Loucy (cell line): Measurements from ENCODE around the gene JUP.

ENCODE experiments used
- H2AFZ ChIP-seq: fragments of 200-600 bp; sonication (generic); 2 replicates; pipeline ENCODE4 v1.6.0; 2016; ENCODE audit warnings: antibody characterized with exemption, mild to moderate bottlenecking, low read length, moderate library complexity
- H3F3A ChIP-seq: fragments of 200-600 bp; 2 replicates; pipeline ENCODE4 v1.6.0; 2016; ENCODE audit warnings: antibody characterized with exemption, low read depth, mild to moderate bottlenecking
- H3K27me3 ChIP-seq: fragments of 200-600 bp; sonication (generic); 2 replicates; pipeline ENCODE4 v1.6.1; 2014; ENCODE audit warnings: low read length, mild to moderate bottlenecking; ENCODE audit not compliant: insufficient read depth, poor library complexity, severe bottlenecking
- H3K36me3 ChIP-seq: fragments of 200-600 bp; sonication (generic); 2 replicates; pipeline ENCODE4 v1.6.1; 2016; ENCODE audit warnings: low read length; ENCODE audit not compliant: insufficient read depth
- H3K4me1 ChIP-seq: fragments of 200-600 bp; sonication (generic); 2 replicates; pipeline ENCODE4 v1.5.1; 2014; ENCODE audit warnings: low read length, mild to moderate bottlenecking; ENCODE audit not compliant: insufficient read depth, poor library complexity, severe bottlenecking
- H3K4me2 ChIP-seq: fragments of 200-600 bp; sonication (generic); 2 replicates; pipeline ENCODE4 v1.6.0; 2014; ENCODE audit warnings: antibody characterized with exemption, low read length, low read depth, mild to moderate bottlenecking; ENCODE audit not compliant: poor library complexity, severe bottlenecking
- H3K4me3 ChIP-seq: fragments of 200-600 bp; sonication (generic); 2 replicates; pipeline ENCODE4 v1.5.1; 2014; ENCODE audit warnings: low read length, mild to moderate bottlenecking, mixed read lengths; ENCODE audit not compliant: poor library complexity, severe bottlenecking
- H3K79me2 ChIP-seq: fragments of 200-600 bp; sonication (generic); 2 replicates; pipeline ENCODE4 v1.6.1; 2014; ENCODE audit warnings: low read length; ENCODE audit not compliant: insufficient read depth
- H3K9ac ChIP-seq: fragments of 200-600 bp; sonication (generic); 2 replicates; pipeline ENCODE4 v1.6.0; 2014; ENCODE audit warnings: mild to moderate bottlenecking, low read depth, low read length, moderate library complexity; ENCODE audit not compliant: poor library complexity, severe bottlenecking
- H3K9me2 ChIP-seq: fragments of 200-600 bp; sonication (generic); replicated peaks from 2 replicates; pipeline ENCODE4 v1.6.1; 2016; ENCODE audit warnings: low read depth, low read length, mixed read lengths
- H3K9me3 ChIP-seq: fragments of 200-600 bp; sonication (generic); 2 replicates; pipeline ENCODE4 v1.6.1; 2014; ENCODE audit warnings: mild to moderate bottlenecking, antibody characterized with exemption, low read length, low read depth; ENCODE audit not compliant: insufficient read depth
- H4K20me1 ChIP-seq: fragments of 200-600 bp; sonication (generic); 2 replicates; pipeline ENCODE4 v1.6.0; 2014; ENCODE audit warnings: antibody characterized with exemption, low read length, mild to moderate bottlenecking; ENCODE audit not compliant: insufficient read depth, poor library complexity, severe bottlenecking
- CTCF ChIP-seq: fragments of 200-600 bp; sonication (generic); conservative IDR thresholded peaks from 2 replicates; pipeline ENCODE4 v1.5.1; 2014; ENCODE audit warnings: mild to moderate bottlenecking, antibody characterized with exemption, low read length
- EZH2phosphoT487 ChIP-seq: fragments of 200-600 bp; IDR thresholded peaks from 2 replicates; pipeline ENCODE4 v1.6.1; 2018; ENCODE audit warnings: antibody characterized with exemption, mild to moderate bottlenecking, moderate library complexity, borderline replicate concordance

Gene JUP

GRCh38 chr17:41734949-41735313, 51.6 kb downstream of the JUP start:
- no peak for TF ChIP-seq CTCF
- TF ChIP-seq EZH2phosphoT487 = no peak
- Histone ChIP-seq H3K4me2 (no peak overlapping the region), H3K4me3 (no peak overlapping the region), H3K4me1 (peaks cover 8% of the 10 kb centered on the region), H4K20me1 (no peaks in the 10 kb centered on the region), H3K9me2 (no peaks in the 10 kb centered on the region), H3F3A (no peaks in the 10 kb centered on the region), H2AFZ (no peak overlapping the region), H3K79me2 (no peaks in the 10 kb centered on the region), H3K9me3 (no peaks in the 10 kb centered on the region), H3K36me3 (no peaks in the 10 kb centered on the region), H3K9ac (no peak overlapping the region), H3K27me3 (no peaks in the 10 kb centered on the region)

GRCh38 chr17:41734139-41734948, 52.2 kb downstream of the JUP start, which contains the start of gene HAP1:
TSS of gene HAP1 (minus strand) at chr17:41734643. CDS start at chr17:41734634, 9 bp downstream.
- Histone ChIP-seq H3K9me3 (no peaks in the 10 kb centered on the region), H2AFZ (no peak within 1 kb of the TSS), H3F3A (no peaks in the 10 kb centered on the region), H3K4me3 (no peak within 1 kb of the TSS), H3K4me2 (no peak within 1 kb of the TSS), H3K79me2 (no peaks in the 10 kb centered on the region), H3K4me1 (peaks cover 8% of the 10 kb centered on the region), H3K9ac (no peak within 1 kb of the TSS), H3K36me3 (no peaks in the 10 kb centered on the region), H3K9me2 (no peaks in the 10 kb centered on the region), H3K27me3 (no peaks in the 10 kb centered on the region), H4K20me1 (no peaks in the 10 kb centered on the region)
- TF ChIP-seq CTCF (no peak), EZH2phosphoT487 (no peak)

GRCh38 chr17:41733348-41734138, 53.0 kb downstream of the JUP start:
- H3K27me3 ChIP-seq = no peaks in the 10 kb centered on the region
- no peaks in the 10 kb centered on the region for H4K20me1 ChIP-seq
- no peak overlapping the region for H3K4me3 ChIP-seq
- no peak overlapping the region for H3K9ac ChIP-seq
- no peak overlapping the region for H3K4me2 ChIP-seq
- H3F3A ChIP-seq = no peaks in the 10 kb centered on the region
- peaks cover 8% of the 10 kb centered on the region for H3K4me1 ChIP-seq
- no peaks in the 10 kb centered on the region for H3K36me3 ChIP-seq
- H2AFZ ChIP-seq = no peak overlapping the region
- no peaks in the 10 kb centered on the region for H3K9me3 ChIP-seq
- H3K79me2 ChIP-seq = no peaks in the 10 kb centered on the region
- TF ChIP-seq CTCF (no peak), EZH2phosphoT487 (no peak)
- no peaks in the 10 kb centered on the region for H3K9me2 ChIP-seq
